Esophagus squamous epithelium (tissue), 5 donors: ENCODE measurements around the gene CSPG4. TPM values are rescaled to one million over a fixed set of nuclear protein-coding genes. Genes with fewer than 3 reads are reported as not detected.

Experiments used
- DNase-seq: peaks from one replicate; lab custom pipeline; 2025; lab: John Stamatoyannopoulos, UW
- H3K27ac ChIP-seq, 4 donors: fragments of 200-600 bp; sonication (generic); one replicate each; pipeline ENCODE4 v1.5.1; 2016 to 2019; ENCODE audit warnings: mild to moderate bottlenecking in 1 of 4
- H3K27me3 ChIP-seq, 4 donors: fragments of 200-600 bp; sonication (generic); 1 replicate in 3 of 4; 2 replicates in 1 of 4; pipeline versions ENCODE4 v1.5.1 to v1.6.0; 2017 to 2021; ENCODE audit warnings: antibody characterized with exemption in 1 of 4
- H3K36me3 ChIP-seq, 3 donors: fragments of 200-600 bp; sonication (generic); one replicate each; pipeline ENCODE4 v1.5.1; 2016 to 2019
- H3K4me1 ChIP-seq, 3 donors: fragments of 200-600 bp; sonication (generic); one replicate each; pipeline ENCODE4 v1.5.1; 2017 to 2019
- H3K4me3 ChIP-seq, 4 donors: fragments of 200-600 bp; sonication (generic); 1 replicate in 3 of 4; 2 replicates in 1 of 4; pipeline ENCODE4 v1.5.1; 2016 to 2019; ENCODE audit warnings: mild to moderate bottlenecking in 2 of 4, moderate library complexity in 1 of 4
- H3K9me3 ChIP-seq, 3 donors: fragments of 200-600 bp; sonication (generic); one replicate each; pipeline ENCODE4 v1.5.1; 2016 to 2019
- POLR2A ChIP-seq, 4 donors: fragments of 450-650 bp; IDR thresholded peaks; one replicate each; pipeline ENCODE4 v1.6.1; 2017; ENCODE audit warnings: antibody characterized with exemption in 4 of 4, mild to moderate bottlenecking in 4 of 4, moderate library complexity in 3 of 4
- WGBS, 2 donors: methylation state at CpG; one replicate each; pipeline ENCODE4 v1.1.5; 2018; 5-methylcytosine and 5-hydroxymethylcytosine counted together
- intact Hi-C: fragments of 100-400 bp; cut with DNase I; formaldehyde crosslinking; loops from one replicate; pipeline ENCODE4 v1.15.0; 2022
- total RNA-seq, 4 donors: library from RNA; depleted of rRNA; stranded (reverse); fragments of >200 nt; gene quantifications; one replicate each; pipeline ENCODE4 v1.1.0, GENCODE V29; 2016
- TF ChIP-seq, protein P1 (sequence below), 6 experiments: fragments of 450-650 bp in 4 of 6; fragments of 200-600 bp in 2 of 6; sonication (generic) in 2 of 6; IDR thresholded peaks; one replicate each; pipeline ENCODE4 v1.5.1; 2016 to 2019; ENCODE audit warnings: antibody characterized with exemption in 6 of 6, mild to moderate bottlenecking in 4 of 6, moderate library complexity in 4 of 6
- donor health status: DM: yes; HTN: yes; CAD: no.

The CSPG4 gene
- total RNA-seq, 4 donors from 2014 or later = 2.9 to 13.4 (median 4.2) TPM

GRCh38 chr15:75661756-75662140 is 50.9 kb downstream of the CSPG4 start:
- 48 to 51% methylated on average over 3 of the region's 3 CpGs for WGBS, 2 donors
- H3K27ac ChIP-seq = peak overlapping the region; percentile 89 to 97 (median 93)
- H3K36me3 ChIP-seq = peaks cover 3 to 42% (median 8%) of the 10 kb centered on the region in 3 donors
- intact Hi-C loops = no loop called here
- DNase-seq = no peak
- H3K4me3 ChIP-seq = peak overlapping the region in 3 of 4 donors; percentile 1 to 32 (median 11)
- H3K9me3 ChIP-seq = no peaks in the 10 kb centered on the region
- H3K4me1 ChIP-seq = peaks cover 31 to 99% (median 72%) of the 10 kb centered on the region in 3 donors
- H3K27me3 ChIP-seq = no peaks in the 10 kb centered on the region
- TF ChIP-seq POLR2A (IDR thresholded peaks at IDR 0.05) = no peak
- TF ChIP-seq, protein P1, sequence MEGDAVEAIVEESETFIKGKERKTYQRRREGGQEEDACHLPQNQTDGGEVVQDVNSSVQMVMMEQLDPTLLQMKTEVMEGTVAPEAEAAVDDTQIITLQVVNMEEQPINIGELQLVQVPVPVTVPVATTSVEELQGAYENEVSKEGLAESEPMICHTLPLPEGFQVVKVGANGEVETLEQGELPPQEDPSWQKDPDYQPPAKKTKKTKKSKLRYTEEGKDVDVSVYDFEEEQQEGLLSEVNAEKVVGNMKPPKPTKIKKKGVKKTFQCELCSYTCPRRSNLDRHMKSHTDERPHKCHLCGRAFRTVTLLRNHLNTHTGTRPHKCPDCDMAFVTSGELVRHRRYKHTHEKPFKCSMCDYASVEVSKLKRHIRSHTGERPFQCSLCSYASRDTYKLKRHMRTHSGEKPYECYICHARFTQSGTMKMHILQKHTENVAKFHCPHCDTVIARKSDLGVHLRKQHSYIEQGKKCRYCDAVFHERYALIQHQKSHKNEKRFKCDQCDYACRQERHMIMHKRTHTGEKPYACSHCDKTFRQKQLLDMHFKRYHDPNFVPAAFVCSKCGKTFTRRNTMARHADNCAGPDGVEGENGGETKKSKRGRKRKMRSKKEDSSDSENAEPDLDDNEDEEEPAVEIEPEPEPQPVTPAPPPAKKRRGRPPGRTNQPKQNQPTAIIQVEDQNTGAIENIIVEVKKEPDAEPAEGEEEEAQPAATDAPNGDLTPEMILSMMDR (IDR thresholded peaks at IDR 0.05) = no peak

DNA sequence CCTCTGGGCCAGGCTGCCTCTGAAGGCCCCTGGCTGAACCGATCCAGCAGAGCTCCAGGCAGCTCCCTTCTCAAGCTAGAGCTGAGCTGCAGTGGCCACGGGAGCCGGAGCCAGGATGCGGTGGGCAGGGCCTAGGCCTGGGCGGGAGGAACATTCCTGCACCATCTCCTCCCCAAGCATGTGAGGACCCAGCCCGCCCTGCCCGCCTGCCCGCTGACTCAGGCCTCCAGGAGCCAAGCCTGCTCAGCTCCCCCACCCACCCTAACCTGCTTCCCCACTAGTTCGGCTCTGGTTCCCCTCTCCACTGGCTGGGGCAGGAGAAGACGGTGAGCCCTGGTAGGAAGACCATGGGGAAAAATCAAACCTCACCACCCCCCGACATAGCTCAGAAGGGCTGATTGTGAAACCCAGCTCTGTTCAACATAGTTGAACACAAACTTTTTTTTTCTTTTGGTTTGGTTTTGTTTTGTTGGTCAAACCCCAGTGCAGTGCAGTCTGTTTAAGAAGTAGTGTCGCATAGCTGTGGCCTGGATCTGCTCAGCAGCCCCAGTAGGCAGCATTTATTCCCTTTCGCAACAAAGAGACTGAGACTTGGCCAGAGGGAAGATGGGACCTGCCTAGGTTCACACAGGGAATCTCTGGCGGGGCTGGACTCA is 51.4 kb downstream of the CSPG4 start:
- H3K4me1 ChIP-seq = peaks cover 26 to 99% (median 67%) of the 10 kb centered on the region in 3 donors
- WGBS, 2 donors = 15 to 40% methylated on average over 4 to 5 of the region's 14 CpGs

DNA sequence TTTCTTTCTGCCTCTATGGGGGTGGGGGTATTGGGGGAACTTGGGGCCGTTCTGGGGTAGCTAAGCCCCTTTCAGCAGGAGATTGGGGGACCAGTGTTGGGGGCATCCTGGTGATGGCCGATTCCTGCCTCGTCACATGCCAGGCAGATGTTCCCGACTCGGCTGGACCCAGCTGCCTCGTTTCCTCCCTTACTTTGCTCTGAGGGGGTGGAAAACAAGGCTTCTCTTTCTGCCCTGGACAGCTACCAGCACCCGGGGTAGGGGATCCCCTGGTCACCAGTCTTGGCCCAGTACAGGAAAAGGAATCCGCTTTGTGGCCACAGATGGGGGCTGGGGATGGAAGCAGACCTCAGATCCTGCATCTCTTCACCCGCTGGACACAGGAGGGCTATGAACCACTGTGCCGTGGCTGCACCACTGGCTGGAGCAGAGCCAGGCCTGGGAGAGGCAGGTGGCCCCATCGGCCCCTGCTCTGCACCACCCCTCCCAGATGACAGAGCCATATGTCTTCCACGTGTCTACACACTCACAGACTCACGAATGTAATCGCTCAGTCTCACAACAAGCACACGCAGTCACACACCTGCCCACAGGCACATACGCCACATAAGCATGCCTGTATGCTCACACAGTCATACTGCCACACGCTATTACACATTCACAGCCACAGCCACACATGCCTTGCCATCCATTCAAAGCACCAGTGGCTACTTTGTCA is 52.6 kb downstream of the CSPG4 start:
- Histone ChIP-seq H3K4me1 (peaks cover 31 to 99% (median 65%) of the 10 kb centered on the region in 3 donors), H3K27ac (peak overlapping the region; percentile 89 to 97 (median 93)), H3K36me3 (peaks cover 3 to 58% (median 8%) of the 10 kb centered on the region in 3 donors), H3K9me3 (no peaks in the 10 kb centered on the region), H3K4me3 (no peak overlapping the region), H3K27me3 (no peaks in the 10 kb centered on the region)
- no peak for TF ChIP-seq POLR2A (IDR thresholded peaks at IDR 0.05)
- TF ChIP-seq, protein P1 (IDR thresholded peaks at IDR 0.05) = no peak
- WGBS, 2 donors = 53 to 80% methylated on average over 1 to 11 of the region's 17 CpGs
- intact Hi-C loops = no loop called here
- DNase-seq = no peak

More for the DNA sequence above, 51.4 kb downstream of the CSPG4 start:
- Histone ChIP-seq H3K27ac (peak overlapping the region; percentile 89 to 97 (median 93)), H3K9me3 (no peaks in the 10 kb centered on the region), H3K36me3 (peaks cover 3 to 47% (median 8%) of the 10 kb centered on the region in 3 donors), H3K27me3 (no peaks in the 10 kb centered on the region), H3K4me3 (peak overlapping the region in 3 of 4 donors; percentile 1 to 32 (median 11))
- TF ChIP-seq, protein P1 (IDR thresholded peaks at IDR 0.05) = no peak
- peak in 2 of 4 donors; percentile 49 to 70 for TF ChIP-seq POLR2A (IDR thresholded peaks at IDR 0.05)
- peak; percentile 24 for DNase-seq
- intact Hi-C loops = no loop called here

GRCh38 chr15:75659141-75659771 is 53.4 kb downstream of the CSPG4 start:
- Histone ChIP-seq H3K27ac (peak overlapping the region; percentile 89 to 97 (median 93)), H3K9me3 (no peaks in the 10 kb centered on the region), H3K4me3 (no peak overlapping the region), H3K27me3 (no peaks in the 10 kb centered on the region), H3K36me3 (peaks cover 3 to 61% (median 8%) of the 10 kb centered on the region in 3 donors), H3K4me1 (peaks cover 39 to 99% (median 67%) of the 10 kb centered on the region in 3 donors)
- no peak for TF ChIP-seq POLR2A (IDR thresholded peaks at IDR 0.05)
- TF ChIP-seq, protein P1 (IDR thresholded peaks at IDR 0.05) = no peak
- intact Hi-C loops = no loop called here
- no peak for DNase-seq
- WGBS, 2 donors = 61 to 77% methylated on average over 6 to 7 of the region's 9 CpGs
